GM12878 (cell line): ENCODE data around the gene MIA. TPM values are rescaled to one million over a fixed set of nuclear protein-coding genes. Genes with fewer than 3 reads are reported as not detected.
"Not testable (repeated sequence)": the region's sequence is repeated elsewhere in the genome, so short reads cannot be mapped to it uniquely, and the experiment has no call there.

Experiments
- ATAC-seq: fragments of 200-7000 bp; cut with Tn5 transposase; 3 replicates; pipeline ENCODE4 v1.9.1; 2020; ENCODE audit warnings: mild to moderate bottlenecking, moderate library complexity
- BruUV-seq: library from RNA; stranded (reverse); fragments of 400-500 nt; replicated peaks from 2 replicates; lab custom pipeline; 2021; lab: Mats Ljungman, UMichigan
- CTCF ChIA-PET: fragments of 300-600 bp; sonication (Branson Sonifier 250); formaldehyde crosslinking; extraction: SDS; loops from one replicate; lab custom pipeline; 2021; ENCODE audit warnings: inconsistent platforms; lab: Yijun Ruan, JAX
- POLR2A ChIA-PET: fragments of 350-600 bp; formaldehyde crosslinking; extraction: SDS; loops from one replicate; lab custom pipeline; 2021; ENCODE audit warnings: inconsistent platforms; lab: Charles Lee
- RAD21 ChIA-PET: fragments of 300-600 bp; sonication (Branson Sonifier 250); formaldehyde crosslinking; loops from one replicate; lab custom pipeline; 2023; ENCODE audit warnings: antibody characterized with exemption; ENCODE audit not compliant: unreplicated experiment; lab: Charles Lee
- SMC1A ChIA-PET: fragments of 300-600 bp; sonication (Branson Sonifier 250); formaldehyde crosslinking; loops from one replicate; lab custom pipeline; 2023; ENCODE audit not compliant: unreplicated experiment, uncharacterized antibody; lab: Charles Lee
- DNase-seq: peaks from one replicate; pipeline ENCODE4 v3.0.0-alpha.2; 2011; ENCODE audit warnings: low read depth, low spot score
- FAIRE-seq: peaks from 3 replicates; lab custom pipeline; 2011; peaks lifted over from hg19 to GRCh38; lab: Jason Lieb, UNC
- H2AFZ ChIP-seq: 2 replicates; pipeline ENCODE4 v1.6.0; 2011; ENCODE audit warnings: low read depth, low read length, control low read depth; ENCODE audit not compliant: control insufficient read depth
- H3K27ac ChIP-seq: 2 replicates; pipeline ENCODE4 v1.5.1; 2011; ENCODE audit warnings: control low read depth; ENCODE audit not compliant: control insufficient read depth, insufficient read depth
- H3K27me3 ChIP-seq, 2 experiments: replicated peaks in 1 of 2; 2 replicates each; pipeline versions ENCODE4 v1.6.0 to v1.6.1; 2011; ENCODE audit warnings: low read length in 1 of 2; ENCODE audit not compliant: control insufficient read depth in 2 of 2, insufficient read depth in 2 of 2
- H3K36me3 ChIP-seq, 2 experiments: 2 replicates each; pipeline ENCODE4 v1.5.1; 2011; ENCODE audit warnings: low read length in 1 of 2; ENCODE audit not compliant: control insufficient read depth in 2 of 2, insufficient read depth in 2 of 2
- H3K4me1 ChIP-seq: 2 replicates; pipeline ENCODE4 v1.6.1; 2011; ENCODE audit warnings: mild to moderate bottlenecking, low read length, moderate library complexity, mixed read lengths; ENCODE audit not compliant: control insufficient read depth, insufficient read depth
- H3K4me2 ChIP-seq: 2 replicates; pipeline ENCODE4 v1.6.0; 2011; ENCODE audit warnings: control low read depth; ENCODE audit not compliant: control insufficient read depth, insufficient read depth
- H3K4me3 ChIP-seq: fragments of 200-600 bp; sonication (generic); 2 replicates; pipeline ENCODE4 v1.5.1; 2016
- H3K79me2 ChIP-seq: 2 replicates; pipeline ENCODE4 v1.6.0; 2011; ENCODE audit warnings: low read length; ENCODE audit not compliant: control insufficient read depth, insufficient read depth
- H3K9ac ChIP-seq: 2 replicates; pipeline ENCODE4 v1.8.0; 2011; ENCODE audit warnings: low read length, control low read depth, mixed read lengths; ENCODE audit not compliant: control insufficient read depth, insufficient read depth
- H3K9me3 ChIP-seq: replicated peaks from 3 replicates; pipeline ENCODE4 v1.5.1; 2011; ENCODE audit warnings: mild to moderate bottlenecking, low read length; ENCODE audit not compliant: control insufficient read depth, insufficient read depth
- H4K20me1 ChIP-seq: 2 replicates; pipeline ENCODE4 v1.6.0; 2011; ENCODE audit not compliant: control insufficient read depth, insufficient read depth
- MTA3 ChIP-seq: IDR thresholded peaks from 2 replicates; pipeline ENCODE4 v1.6.1; 2012; ENCODE audit warnings: low read length, inconsistent platforms, borderline replicate concordance
- RCOR1 ChIP-seq: conservative IDR thresholded peaks from 2 replicates; pipeline ENCODE4 v1.6.1; 2012; ENCODE audit warnings: low read depth, low read length, improper control_type of control experiment
- WGBS: methylation state at CpG from one replicate; pipeline ENCODE4 v1.1.6; 2016; ENCODE audit warnings: low lambda C conversion rate; ENCODE audit not compliant: insufficient replicate concordance, insufficient coverage; ENCODE audit errors: missing lambda C conversion rate; 5-methylcytosine and 5-hydroxymethylcytosine counted together
- in situ Hi-C: fragments of 300-500 bp; cut with MboI; formaldehyde crosslinking; loops from 9 replicates; pipeline ENCODE4 v1.14.3; 2018; ENCODE audit warnings: mixed read lengths
- intact Hi-C: fragments of 100-400 bp; cut with micrococcal nuclease; formaldehyde crosslinking; loops from one replicate; pipeline ENCODE4 v1.14.2; 2022; ENCODE audit not compliant: unreplicated experiment
- polyA plus RNA-seq, 11 experiments: library from polyadenylated mRNA; depleted of rRNA in 4 of 11; unstranded in 6 of 11; stranded (reverse) in 5 of 11; fragments of >200 nt; fragmentation: Nextera tagmentation in 4 of 11; fragmentation: Illumina TruSeq in 1 of 11; extraction: Ambion mirVana in 4 of 11; extraction: Trizol in 1 of 11; gene quantifications; 1 replicate in 1 of 11; 2 replicates in 10 of 11; pipeline versions ENCODE4 v1.2.1 to v1.2.3, GENCODE V29; 2011 to 2016; ENCODE audit warnings: inconsistent platforms in 2 of 11, missing spikeins in 2 of 11, low read depth in 1 of 11
- total RNA-seq, 4 experiments: library from RNA; depleted of rRNA in 3 of 4; stranded (reverse); fragments of >200 nt in 3 of 4; fragmentation: Illumina TruSeq in 1 of 4; extraction: Trizol in 1 of 4; gene quantifications; 2 replicates each; pipeline versions ENCODE4 v1.2.1 to v1.2.3, GENCODE V29; 2013 to 2021
- TF ChIP-seq, protein P1 (sequence below): IDR thresholded peaks from 2 replicates; pipeline ENCODE4 v1.6.1; 2011; ENCODE audit warnings: low read depth, mild to moderate bottlenecking, low read length, moderate library complexity, borderline replicate concordance; ENCODE audit errors: extremely low read depth
- TF ChIP-seq, protein P2 (sequence below), 3 experiments: IDR thresholded peaks in 2 of 3; conservative IDR thresholded peaks in 1 of 3; 2 replicates each; pipeline ENCODE4 v1.5.1; 2011; ENCODE audit warnings: low read depth in 3 of 3, low read length in 3 of 3, mild to moderate bottlenecking in 3 of 3, control low read depth in 2 of 3, moderate library complexity in 2 of 3, inconsistent platforms in 1 of 3, mixed read lengths in 1 of 3; ENCODE audit not compliant: control insufficient read depth in 2 of 3, insufficient read depth in 1 of 3; ENCODE audit errors: extremely low read depth in 1 of 3

The MIA gene
- total and polyA plus RNA-seq, 10 of the 15 experiments (the other 5 are each of a cell fraction or from before 2014, with no cell fraction given), result 0.16 to 2.7 (median 1.4) TPM; not detected in 3

DNA sequence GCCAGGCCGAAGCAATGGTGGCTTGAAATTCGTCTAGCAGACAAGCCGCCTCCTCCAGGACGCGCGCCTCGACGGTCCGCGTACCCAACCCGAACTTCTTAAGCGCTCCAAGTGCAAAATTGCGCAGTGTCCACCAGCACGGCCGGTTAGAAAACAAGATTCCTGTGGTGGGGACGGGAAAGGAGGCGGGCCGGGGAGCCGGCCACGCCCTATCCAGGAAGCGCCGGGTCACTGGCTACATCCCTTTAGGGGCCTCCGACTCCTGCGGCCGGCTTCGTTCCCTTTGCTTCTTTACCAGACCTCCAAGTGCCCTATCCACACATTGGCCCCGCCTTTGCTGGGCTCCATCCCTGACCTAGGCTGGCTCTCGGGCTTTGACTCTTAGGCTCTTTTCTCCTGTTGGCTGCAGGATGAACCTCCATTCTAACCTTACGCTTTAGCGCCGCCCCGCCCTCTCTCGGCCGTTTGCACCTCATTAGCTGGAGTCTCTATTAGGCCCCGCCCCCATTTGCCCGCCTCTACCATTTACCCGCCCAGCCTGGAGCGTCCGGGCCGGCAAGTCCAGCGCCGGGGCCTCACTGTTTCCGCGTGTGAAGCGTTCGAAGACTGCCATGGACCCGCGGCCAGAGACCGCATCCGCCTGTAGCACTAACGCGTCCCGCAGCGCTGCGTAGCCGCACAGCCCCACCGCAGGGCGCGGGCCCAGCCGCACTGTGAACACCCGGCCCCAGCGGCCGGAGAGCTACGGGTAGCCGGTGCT, 35.5 kb downstream of the MIA start:
- H3K4me1 ChIP-seq, H4K20me1 ChIP-seq, DNase-seq, BruUV-seq, H3K79me2 ChIP-seq, H3K9me3 ChIP-seq, H3K9ac ChIP-seq, H3K27ac ChIP-seq, intact Hi-C loops, H3K27me3 ChIP-seq, POLR2A ChIA-PET: not testable (repeated sequence)
- ATAC-seq (peak; percentile 83), FAIRE-seq (peak; percentile 85)
- peak overlapping the region; percentile 47; the same call in 1 of the 2 replicates for H3K4me3 ChIP-seq
- H2AFZ ChIP-seq, result peak overlapping the region; percentile 63
- WGBS, result 22% methylated on average over 65 of the region's 65 CpGs
- SMC1A ChIA-PET, result interaction anchor here (1.2 kb wide), 1 partner anchor 148 kb away, joined by 5 read pairs; no protein-coding TSS in a partner anchor
- RAD21 ChIA-PET, result interaction anchor here (1.1 kb wide), 1 partner anchor 60 kb away, joined by 3 read pairs; the partner anchor contains the start of genes ACTMAP and SNRPA
- H3K4me2 ChIP-seq, result peak overlapping the region; percentile 71
- H3K36me3 ChIP-seq, result peaks cover 7 to 16% of the 10 kb centered on the region in 2 experiments; a peak in 3 of 4 replicates
- CTCF ChIA-PET, result interaction anchor here (0.7 to 1.4 kb wide), 3 partner anchors 10 to 153 kb away, joined by 3 to 4 read pairs (median 3); no protein-coding TSS in a partner anchor
- in situ Hi-C loops, result loop anchor here (5.0 kb wide), 1 partner anchor 321 kb away; no protein-coding TSS in a partner anchor

DNA sequence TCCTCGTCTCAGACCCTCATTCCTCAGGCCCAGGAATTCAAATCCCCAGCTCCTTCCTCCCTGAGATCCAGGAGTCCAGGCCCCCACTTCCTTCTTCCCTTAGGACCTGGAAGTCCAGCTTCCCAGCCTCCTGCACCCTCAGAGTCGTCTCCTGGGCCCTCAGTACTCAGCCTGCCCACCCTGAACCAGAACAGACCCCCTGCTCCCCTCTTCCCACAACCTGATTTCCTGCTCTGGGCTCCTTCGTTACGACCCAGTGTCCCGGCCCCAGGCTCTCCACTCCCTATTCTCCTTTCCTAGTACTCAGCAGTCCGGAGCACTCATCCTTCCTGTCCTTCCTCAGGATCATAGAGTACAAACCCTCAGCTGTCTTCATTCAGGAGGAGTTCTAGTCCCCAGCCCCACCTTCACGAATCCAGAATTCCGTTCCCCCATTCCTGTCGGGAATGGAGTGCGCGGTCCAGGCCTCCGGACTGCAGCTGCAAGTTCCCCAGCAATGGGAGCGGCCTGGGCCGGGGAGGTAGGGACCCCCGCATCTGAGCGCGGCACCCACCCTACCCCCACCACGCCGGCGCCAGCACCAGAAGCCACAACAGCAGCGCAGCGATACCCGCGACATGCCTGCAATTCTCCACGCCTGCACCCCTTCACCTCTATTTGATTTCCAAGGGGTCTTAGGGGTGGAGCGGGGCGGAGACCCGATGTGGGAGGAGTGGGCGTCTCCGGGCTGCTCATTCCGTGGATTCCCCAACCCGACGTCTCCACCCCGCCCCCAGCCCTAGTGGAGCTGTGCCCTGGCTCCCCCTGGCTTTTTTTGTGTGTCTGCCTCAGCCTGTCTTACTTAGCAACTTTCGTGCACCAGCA, 36.4 kb downstream of the MIA start:
- ChIA-PET SMC1A (interaction anchor here (1.2 kb wide), 2 partner anchors 62 to 149 kb away, joined by 3 to 5 read pairs; partner anchors contain the start of gene ACTMAP), RAD21 (interaction anchor here (1.1 to 1.6 kb wide), 2 partner anchors 61 to 148 kb away, joined by 3 to 8 read pairs; partner anchors contain the start of genes ACTMAP and SNRPA)
- intact Hi-C loops (no loop called here), in situ Hi-C loops (loop anchor here (5.0 kb wide), 1 partner anchor 321 kb away; no protein-coding TSS in a partner anchor)
- H3K4me2 ChIP-seq, result peak overlapping the region; percentile 68
- no peak overlapping the region for H2AFZ ChIP-seq
- H3K9me3 ChIP-seq, result no peaks in the 10 kb centered on the region
- H3K4me3 ChIP-seq, result no peak overlapping the region
- peaks cover 6% of the 10 kb centered on the region for H3K79me2 ChIP-seq
- H3K27ac ChIP-seq, result no peak overlapping the region
- DNase-seq, result no peak
- peaks cover 7 to 16% of the 10 kb centered on the region in 2 experiments; a peak in 3 of 4 replicates for H3K36me3 ChIP-seq
- TF ChIP-seq, protein P1, sequence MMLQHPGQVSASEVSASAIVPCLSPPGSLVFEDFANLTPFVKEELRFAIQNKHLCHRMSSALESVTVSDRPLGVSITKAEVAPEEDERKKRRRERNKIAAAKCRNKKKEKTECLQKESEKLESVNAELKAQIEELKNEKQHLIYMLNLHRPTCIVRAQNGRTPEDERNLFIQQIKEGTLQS, result no peak
- TF ChIP-seq, protein P2, sequence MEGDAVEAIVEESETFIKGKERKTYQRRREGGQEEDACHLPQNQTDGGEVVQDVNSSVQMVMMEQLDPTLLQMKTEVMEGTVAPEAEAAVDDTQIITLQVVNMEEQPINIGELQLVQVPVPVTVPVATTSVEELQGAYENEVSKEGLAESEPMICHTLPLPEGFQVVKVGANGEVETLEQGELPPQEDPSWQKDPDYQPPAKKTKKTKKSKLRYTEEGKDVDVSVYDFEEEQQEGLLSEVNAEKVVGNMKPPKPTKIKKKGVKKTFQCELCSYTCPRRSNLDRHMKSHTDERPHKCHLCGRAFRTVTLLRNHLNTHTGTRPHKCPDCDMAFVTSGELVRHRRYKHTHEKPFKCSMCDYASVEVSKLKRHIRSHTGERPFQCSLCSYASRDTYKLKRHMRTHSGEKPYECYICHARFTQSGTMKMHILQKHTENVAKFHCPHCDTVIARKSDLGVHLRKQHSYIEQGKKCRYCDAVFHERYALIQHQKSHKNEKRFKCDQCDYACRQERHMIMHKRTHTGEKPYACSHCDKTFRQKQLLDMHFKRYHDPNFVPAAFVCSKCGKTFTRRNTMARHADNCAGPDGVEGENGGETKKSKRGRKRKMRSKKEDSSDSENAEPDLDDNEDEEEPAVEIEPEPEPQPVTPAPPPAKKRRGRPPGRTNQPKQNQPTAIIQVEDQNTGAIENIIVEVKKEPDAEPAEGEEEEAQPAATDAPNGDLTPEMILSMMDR (IDR thresholded peaks at IDR 0.05 in 2 of 3, conservative IDR thresholded peaks at IDR 0.05 in 1 of 3; ENCODE audit: control insufficient read depth in 2 of 3, extremely low read depth in 1 of 3, insufficient read depth in 1 of 3, low read depth in 3 of 3, low read length in 3 of 3), result peak in 1 of 3 experiments; percentile 34; a peak in 2 of 6 replicates
- 0 out of 2 replicates have a peak, but pooled peaks have one; percentile 20 for TF ChIP-seq MTA3
- TF ChIP-seq RCOR1, result no peak
- TF ChIP-seq, all 136 proteins: peak for 2
- 0 out of 2 replicates have a peak, but pooled peaks cover 3% of the 10 kb centered on the region for H4K20me1 ChIP-seq
- ChIA-PET CTCF (interaction anchor here (0.7 to 1.4 kb wide), 3 partner anchors 11 to 154 kb away, joined by 3 to 4 read pairs (median 3); no protein-coding TSS in a partner anchor), POLR2A (no interaction called here)
- no peak for FAIRE-seq
- no peak overlapping the region for H3K9ac ChIP-seq
- no TSS peak for BruUV-seq
- H3K27me3 ChIP-seq, result no peaks in the 10 kb centered on the region
- H3K4me1 ChIP-seq, result peaks cover 5% of the 10 kb centered on the region
- ATAC-seq, result no peak
- 6% methylated on average over 26 of the region's 35 CpGs for WGBS
